ENCODE measurements around the gene USP40.

USP40 gene

DNA sequence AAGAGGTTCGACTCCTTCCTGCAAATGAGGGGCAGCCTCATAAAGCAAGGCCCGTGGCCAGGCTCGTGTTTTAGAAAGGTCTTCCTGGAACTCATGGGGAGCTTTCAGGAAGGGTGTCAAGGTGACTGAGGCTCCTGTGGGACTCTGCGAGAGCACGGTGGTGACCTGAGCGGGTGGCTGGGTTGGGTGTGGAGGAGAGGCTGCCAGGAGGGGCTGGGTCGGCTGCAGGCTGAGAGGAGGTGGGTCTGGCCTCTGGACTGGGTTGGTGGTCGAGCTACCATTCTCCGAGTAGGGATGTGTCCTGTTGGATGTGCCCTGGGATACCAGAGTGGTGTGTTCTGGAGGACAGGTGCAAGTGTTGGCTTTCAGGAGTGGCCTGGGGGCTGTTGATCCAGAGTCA lies 125.9 kb downstream of the USP40 start:
- TF ChIP-seq, protein P1, sequence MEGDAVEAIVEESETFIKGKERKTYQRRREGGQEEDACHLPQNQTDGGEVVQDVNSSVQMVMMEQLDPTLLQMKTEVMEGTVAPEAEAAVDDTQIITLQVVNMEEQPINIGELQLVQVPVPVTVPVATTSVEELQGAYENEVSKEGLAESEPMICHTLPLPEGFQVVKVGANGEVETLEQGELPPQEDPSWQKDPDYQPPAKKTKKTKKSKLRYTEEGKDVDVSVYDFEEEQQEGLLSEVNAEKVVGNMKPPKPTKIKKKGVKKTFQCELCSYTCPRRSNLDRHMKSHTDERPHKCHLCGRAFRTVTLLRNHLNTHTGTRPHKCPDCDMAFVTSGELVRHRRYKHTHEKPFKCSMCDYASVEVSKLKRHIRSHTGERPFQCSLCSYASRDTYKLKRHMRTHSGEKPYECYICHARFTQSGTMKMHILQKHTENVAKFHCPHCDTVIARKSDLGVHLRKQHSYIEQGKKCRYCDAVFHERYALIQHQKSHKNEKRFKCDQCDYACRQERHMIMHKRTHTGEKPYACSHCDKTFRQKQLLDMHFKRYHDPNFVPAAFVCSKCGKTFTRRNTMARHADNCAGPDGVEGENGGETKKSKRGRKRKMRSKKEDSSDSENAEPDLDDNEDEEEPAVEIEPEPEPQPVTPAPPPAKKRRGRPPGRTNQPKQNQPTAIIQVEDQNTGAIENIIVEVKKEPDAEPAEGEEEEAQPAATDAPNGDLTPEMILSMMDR (IDR thresholded peaks at IDR 0.05; ENCODE audit: low read depth, low read length): no peak
- Histone ChIP-seq H3K27ac (no peak overlapping the region), H3K9me3 (ENCODE audit: severe bottlenecking) (no peaks in the 10 kb centered on the region), H3K27me3 (ENCODE audit: insufficient read depth, low read depth, severe bottlenecking) (no peaks in the 10 kb centered on the region), H3K36me3 (0 out of 2 replicates have a peak, but pooled peaks cover 7% of the 10 kb centered on the region), H3K4me3 (ENCODE audit: low read depth, low read length) (no peak overlapping the region)
- DNase-seq: no peak

DNA sequence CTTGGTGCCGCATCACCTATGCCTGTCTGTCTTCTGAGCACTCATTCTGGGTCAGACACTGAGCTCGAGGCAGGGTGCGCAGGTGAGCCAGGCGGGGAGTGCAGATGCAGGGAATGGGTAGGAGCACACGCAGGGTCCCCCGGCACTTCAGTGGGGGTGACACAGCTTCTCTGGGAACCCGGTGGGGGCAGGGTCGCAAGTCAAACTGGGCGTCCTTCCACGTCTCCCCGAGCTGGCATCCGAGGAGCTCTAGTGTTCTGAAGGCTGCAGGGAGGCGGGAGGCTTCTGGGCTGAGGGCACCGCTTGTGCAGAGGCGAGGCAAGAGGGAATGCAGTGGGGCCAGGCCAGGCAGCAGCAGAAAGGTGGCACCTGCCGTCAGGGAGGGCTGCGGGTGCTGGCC lies 126.3 kb downstream of the USP40 start:
- DNase-seq: no peak
- no peaks in the 10 kb centered on the region for H3K9me3 ChIP-seq (ENCODE audit: severe bottlenecking)
- H3K27me3 ChIP-seq (ENCODE audit: insufficient read depth, low read depth, severe bottlenecking): no peaks in the 10 kb centered on the region
- H3K27ac ChIP-seq: no peak overlapping the region
- 0 out of 2 replicates have a peak, but pooled peaks cover 7% of the 10 kb centered on the region for H3K36me3 ChIP-seq
- TF ChIP-seq, protein P1 (IDR thresholded peaks at IDR 0.05; ENCODE audit: low read depth, low read length): no peak
- no peak overlapping the region for H3K4me3 ChIP-seq (ENCODE audit: low read depth, low read length)

DNA sequence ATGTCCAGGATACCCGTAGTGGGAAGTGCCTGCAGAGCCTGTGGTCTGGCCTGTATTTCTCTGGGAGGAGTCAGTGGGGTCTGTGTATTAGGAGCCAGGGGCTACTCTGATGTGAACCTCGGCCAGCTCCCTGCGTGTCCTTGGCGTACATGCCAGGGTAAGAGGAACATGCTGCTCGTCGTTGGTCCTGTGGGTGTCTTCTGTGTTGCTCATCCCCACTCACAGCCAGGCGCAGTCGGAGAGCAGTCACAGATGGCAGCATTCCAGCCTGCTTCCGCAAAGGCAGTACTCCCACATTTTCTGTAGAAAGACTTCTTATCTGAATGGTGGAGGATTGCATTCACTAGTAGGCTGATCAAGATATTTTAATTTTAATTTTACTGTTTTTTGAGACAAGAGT lies 127.4 kb downstream of the USP40 start:
- no peak overlapping the region for H3K4me3 ChIP-seq (ENCODE audit: low read depth, low read length)
- no peak overlapping the region for H3K27ac ChIP-seq
- no peak for DNase-seq
- no peaks in the 10 kb centered on the region for H3K27me3 ChIP-seq (ENCODE audit: insufficient read depth, low read depth, severe bottlenecking)
- TF ChIP-seq, protein P1 (IDR thresholded peaks at IDR 0.05; ENCODE audit: low read depth, low read length): no peak
- H3K9me3 ChIP-seq (ENCODE audit: severe bottlenecking): no peaks in the 10 kb centered on the region
- H3K36me3 ChIP-seq: 0 out of 2 replicates have a peak, but pooled peaks cover 7% of the 10 kb centered on the region

GRCh38 chr2:233438573-233439147 lies 127.9 kb downstream of the USP40 start:
- Histone ChIP-seq H3K4me3 (ENCODE audit: low read depth, low read length) (no peak overlapping the region), H3K27me3 (ENCODE audit: insufficient read depth, low read depth, severe bottlenecking) (no peaks in the 10 kb centered on the region), H3K27ac (no peak overlapping the region), H3K9me3 (ENCODE audit: severe bottlenecking) (no peaks in the 10 kb centered on the region), H3K36me3 (0 out of 2 replicates have a peak, but pooled peaks cover 7% of the 10 kb centered on the region)
- DNase-seq: no peak
- TF ChIP-seq, protein P1 (IDR thresholded peaks at IDR 0.05; ENCODE audit: low read depth, low read length): no peak

DNA sequence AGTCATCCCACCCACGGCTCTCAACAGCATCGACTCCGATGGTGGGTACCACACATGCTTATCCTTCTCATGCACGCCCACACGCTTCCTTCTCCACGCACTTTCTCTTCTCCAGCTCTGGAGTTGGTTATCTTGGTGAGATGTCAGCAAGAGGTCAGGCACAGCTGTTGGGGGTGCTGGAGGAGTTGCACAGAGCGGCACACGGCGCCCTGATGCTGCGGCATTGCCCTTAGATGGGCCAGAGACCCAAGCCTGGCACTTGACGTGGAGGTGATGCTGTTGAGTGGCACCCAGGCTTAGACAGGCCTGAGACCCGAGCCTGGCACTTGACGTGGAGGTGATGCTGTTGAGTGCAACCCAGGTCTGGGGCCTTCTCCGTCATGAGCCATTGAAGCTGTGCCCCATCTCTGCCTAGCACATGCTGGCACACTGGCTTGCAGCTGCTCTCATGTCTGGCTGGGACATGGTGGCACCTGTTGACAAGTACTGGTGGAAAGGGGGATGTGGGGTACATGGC lies 129.1 kb downstream of the USP40 start:
- no peak for DNase-seq
- Histone ChIP-seq H3K9me3 (ENCODE audit: severe bottlenecking) (no peaks in the 10 kb centered on the region), H3K27ac (no peak overlapping the region), H3K4me3 (ENCODE audit: low read depth, low read length) (no peak overlapping the region), H3K27me3 (ENCODE audit: insufficient read depth, low read depth, severe bottlenecking) (no peaks in the 10 kb centered on the region), H3K36me3 (0 out of 2 replicates have a peak, but pooled peaks cover 3% of the 10 kb centered on the region)
- TF ChIP-seq, protein P1 (IDR thresholded peaks at IDR 0.05; ENCODE audit: low read depth, low read length): no peak

Measured in WERI-Rb-1 (cell line).